HG03575 (cell line): ENCODE measurements around the gene ATF7IP.
"Not testable (repeated sequence)": the region's sequence is repeated elsewhere in the genome, so short reads cannot be mapped to it uniquely, and the experiment has no call there.

Experiments
- ATAC-seq: cut with Tn5 transposase; IDR thresholded peaks from one replicate; pipeline ENCODE4 v1.9.1; 2021; ENCODE audit not compliant: unreplicated experiment, insufficient number of reproducible peaks, low FRiP score; ENCODE audit errors: extremely low read depth

Gene ATF7IP, protein sequence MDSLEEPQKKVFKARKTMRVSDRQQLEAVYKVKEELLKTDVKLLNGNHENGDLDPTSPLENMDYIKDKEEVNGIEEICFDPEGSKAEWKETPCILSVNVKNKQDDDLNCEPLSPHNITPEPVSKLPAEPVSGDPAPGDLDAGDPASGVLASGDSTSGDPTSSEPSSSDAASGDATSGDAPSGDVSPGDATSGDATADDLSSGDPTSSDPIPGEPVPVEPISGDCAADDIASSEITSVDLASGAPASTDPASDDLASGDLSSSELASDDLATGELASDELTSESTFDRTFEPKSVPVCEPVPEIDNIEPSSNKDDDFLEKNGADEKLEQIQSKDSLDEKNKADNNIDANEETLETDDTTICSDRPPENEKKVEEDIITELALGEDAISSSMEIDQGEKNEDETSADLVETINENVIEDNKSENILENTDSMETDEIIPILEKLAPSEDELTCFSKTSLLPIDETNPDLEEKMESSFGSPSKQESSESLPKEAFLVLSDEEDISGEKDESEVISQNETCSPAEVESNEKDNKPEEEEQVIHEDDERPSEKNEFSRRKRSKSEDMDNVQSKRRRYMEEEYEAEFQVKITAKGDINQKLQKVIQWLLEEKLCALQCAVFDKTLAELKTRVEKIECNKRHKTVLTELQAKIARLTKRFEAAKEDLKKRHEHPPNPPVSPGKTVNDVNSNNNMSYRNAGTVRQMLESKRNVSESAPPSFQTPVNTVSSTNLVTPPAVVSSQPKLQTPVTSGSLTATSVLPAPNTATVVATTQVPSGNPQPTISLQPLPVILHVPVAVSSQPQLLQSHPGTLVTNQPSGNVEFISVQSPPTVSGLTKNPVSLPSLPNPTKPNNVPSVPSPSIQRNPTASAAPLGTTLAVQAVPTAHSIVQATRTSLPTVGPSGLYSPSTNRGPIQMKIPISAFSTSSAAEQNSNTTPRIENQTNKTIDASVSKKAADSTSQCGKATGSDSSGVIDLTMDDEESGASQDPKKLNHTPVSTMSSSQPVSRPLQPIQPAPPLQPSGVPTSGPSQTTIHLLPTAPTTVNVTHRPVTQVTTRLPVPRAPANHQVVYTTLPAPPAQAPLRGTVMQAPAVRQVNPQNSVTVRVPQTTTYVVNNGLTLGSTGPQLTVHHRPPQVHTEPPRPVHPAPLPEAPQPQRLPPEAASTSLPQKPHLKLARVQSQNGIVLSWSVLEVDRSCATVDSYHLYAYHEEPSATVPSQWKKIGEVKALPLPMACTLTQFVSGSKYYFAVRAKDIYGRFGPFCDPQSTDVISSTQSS

DNA sequence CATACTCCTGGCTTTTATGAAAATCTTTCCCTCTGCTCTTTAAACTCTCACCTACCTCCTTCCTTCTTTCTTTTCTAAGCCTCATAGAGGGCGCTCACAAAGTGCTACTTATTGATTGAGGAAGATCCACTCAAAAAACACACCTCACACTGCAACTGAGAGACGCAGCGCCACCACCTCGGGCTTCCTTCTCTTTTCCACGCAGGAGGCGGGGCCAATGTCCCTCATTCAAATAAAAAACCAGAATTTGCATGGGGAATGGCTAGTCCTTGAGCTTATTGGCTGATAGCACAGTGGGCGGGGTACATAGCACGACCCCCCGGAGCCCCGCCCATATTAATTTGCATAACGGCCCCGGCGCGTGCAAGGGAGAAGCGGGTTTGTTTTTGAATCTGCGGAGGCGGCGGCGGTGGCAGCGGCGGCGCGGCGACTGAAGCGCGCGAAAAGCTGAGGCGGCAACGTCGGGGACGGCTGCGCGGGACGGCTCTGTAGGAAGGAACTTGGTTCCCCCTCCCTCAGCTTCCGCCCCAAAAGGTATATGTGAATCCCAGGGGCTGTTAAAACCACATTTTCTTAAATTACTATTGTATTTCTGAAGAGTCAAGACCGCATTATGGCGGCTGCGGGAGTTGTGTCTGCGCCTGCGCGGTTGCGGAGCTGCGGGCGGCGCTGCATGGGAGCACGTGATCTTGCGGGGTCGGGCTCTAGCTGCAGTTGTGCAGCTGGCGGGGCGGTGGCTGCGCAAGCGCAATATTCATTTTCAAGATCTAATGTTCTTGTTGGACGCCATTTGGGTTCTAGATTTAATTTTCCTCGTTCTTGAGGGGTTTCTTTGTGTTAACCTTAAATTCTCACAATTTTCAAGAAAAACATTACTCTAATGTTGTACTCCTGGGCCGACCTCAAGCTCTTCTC lies at the start of gene ATF7IP:
Gene ATF7IP, plus strand, starts transcription at position 389 of the 915 bp plus-strand sequence. CDS start 58,234 bp downstream, outside the sequence.
- ATAC-seq, result no peak

GRCh38 chr12:14317362-14318146 lies 47.9 kb upstream of the ATF7IP start:
- no peak for ATAC-seq

- not testable (repeated sequence) for ATAC-seq
Observed at GRCh38 chr12:14319704-14320427, 45.6 kb upstream of the ATF7IP start.

DNA sequence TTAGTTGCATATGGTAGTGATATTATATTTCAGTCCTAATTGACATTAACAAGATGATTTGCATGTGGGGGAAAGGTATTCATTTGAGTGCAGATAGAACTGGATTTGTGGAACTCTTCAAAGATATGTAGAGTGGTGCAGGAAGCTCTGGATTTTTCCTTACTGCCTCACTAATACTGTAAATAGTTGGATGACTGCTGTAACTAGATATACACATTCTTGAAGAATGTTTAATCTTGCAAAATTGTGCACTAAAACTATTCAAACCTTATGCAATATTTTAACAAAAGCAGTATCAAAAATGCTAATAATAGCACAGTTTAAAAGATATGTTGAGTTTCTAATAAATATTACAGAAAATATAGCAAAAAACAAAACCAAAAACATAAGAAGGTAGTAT lies 43.1 kb upstream of the ATF7IP start:
- ATAC-seq, result no peak

DNA sequence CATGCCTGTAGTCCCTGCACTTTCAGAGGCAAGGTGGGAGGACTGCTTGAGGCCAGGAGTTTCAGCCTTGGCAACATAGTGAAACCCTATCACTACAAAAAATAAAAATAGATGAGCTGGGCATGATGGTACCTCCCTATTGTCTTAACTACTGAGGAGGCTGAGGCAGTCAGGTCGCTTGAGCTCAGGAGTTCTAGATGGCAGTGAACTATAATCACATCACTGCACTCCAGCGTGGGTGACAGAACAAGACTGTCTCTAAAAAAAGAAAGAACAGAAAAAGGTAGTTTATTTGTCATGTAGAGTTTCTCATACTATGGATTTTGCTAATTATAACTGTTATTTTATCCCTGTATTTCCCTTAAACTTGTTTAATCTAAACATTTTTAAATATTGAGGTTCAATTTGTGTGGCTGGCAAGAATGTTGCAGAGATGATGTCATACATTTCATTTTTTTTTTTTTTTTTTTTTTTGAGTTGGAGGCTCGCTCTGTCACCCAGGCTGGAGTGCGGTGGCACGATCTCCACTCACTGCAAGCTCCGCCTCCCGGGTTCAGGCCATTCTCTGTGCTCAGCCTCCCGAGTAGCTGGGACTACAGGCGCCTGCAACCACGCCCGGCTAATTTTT lies 39.7 kb upstream of the ATF7IP start:
- no peak for ATAC-seq

GRCh38 chr12:14326699-14327098 lies 38.8 kb upstream of the ATF7IP start:
- ATAC-seq, result no peak

DNA sequence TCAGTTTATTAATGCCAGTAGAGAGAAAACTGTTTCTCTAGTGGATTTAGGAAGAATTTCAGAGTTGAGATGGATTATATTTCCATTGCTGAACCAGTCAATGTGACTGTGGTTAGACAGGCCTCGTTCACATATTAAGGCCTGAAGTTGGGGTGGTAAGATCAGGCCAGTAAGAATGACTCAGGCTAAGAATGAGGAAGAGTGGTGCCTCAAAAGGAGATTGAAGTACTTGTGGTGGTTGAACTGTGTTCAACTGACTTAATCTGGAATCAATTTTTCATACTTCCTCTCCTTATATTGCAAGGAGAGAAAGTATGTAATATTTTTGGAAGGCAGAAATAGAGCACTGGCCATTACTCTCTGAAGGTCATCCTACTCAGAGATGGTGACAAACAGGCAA lies 37.8 kb upstream of the ATF7IP start:
- no peak for ATAC-seq

DNA sequence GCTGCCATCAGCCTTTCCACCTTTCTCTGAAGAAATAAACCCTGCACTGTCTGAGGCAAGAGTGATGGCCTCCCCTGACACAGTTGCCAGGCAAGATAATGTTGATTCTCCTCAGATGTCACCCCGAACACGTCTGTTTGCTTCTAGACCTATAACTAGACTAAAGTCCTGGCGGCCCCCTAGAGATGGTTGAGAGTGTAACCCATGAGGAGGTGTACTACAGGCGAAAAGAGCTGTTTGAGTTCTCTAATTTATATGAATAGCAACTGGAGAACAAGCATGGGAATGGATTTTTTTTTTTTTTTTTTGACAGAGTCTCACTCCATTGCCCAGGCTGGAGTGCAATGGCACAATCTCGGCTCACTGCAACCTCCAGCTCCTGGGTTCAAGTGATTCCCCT lies 33.0 kb upstream of the ATF7IP start:
- no peak for ATAC-seq

- no peak for ATAC-seq
Observed at GRCh38 chr12:14340371-14340770, 25.1 kb upstream of the ATF7IP start.

DNA sequence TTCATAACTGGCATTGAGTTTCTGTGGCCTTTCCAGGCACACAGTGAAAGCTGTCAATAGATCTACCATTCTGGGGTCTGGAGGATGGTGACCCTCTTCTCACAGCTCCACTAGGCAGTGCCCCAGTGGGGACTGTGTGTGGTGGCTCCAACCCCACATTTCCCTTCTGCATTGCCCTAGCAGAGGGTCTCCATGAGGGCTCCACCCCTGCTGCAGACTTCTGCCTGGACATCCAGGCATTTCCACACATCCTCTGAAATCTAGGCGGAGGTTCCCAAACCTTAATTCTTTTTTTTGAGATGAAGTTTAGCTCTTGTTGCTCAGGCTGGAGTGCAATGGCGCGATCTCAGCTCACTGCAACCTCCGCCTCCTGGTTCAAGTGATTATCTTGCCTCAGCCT lies 14.0 kb upstream of the ATF7IP start:
- ATAC-seq, result not testable (repeated sequence)

DNA sequence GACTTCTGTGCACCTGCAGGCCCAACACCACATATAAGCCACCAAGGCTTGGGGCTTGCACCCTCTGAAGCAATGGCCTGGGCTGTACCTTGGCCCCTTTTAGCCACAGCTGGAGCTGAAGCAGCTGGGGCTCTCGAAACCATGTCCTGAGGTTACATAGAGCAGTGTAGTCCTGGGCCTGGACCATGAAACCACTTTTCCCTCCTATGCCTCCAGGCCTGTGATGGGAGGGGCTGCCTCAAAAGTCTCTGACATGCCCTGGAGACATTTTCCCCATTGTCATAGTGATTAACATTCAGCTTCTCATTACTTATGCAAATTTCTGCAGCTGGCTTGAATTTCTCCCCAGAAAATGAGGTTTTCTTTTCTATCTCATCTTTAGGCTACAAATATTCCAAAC lies 13.4 kb upstream of the ATF7IP start:
- not testable (repeated sequence) for ATAC-seq

- not testable (repeated sequence) for ATAC-seq
Observed at GRCh38 chr12:14354665-14355064, 10.8 kb upstream of the ATF7IP start.

DNA sequence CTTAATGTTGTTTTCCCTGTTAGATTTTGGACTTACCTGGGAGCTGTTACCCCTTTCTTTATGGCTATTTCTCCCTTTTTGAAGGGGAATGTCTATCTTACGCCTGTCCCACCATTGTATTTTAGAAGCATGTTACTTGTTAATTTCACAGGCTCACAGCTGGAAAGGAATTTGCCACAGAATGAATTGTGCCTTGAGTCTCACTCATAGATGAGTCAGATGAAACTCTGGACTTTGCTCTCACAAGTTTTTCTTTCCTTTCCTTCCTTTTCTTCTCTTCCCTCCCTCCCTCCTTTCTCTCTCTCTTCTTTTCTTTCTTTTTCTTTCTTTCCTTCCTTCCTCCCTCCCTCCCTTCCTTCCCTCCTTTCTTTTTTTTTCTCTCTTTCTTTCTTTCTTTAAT lies 9.3 kb upstream of the ATF7IP start:
- ATAC-seq, result no peak

DNA sequence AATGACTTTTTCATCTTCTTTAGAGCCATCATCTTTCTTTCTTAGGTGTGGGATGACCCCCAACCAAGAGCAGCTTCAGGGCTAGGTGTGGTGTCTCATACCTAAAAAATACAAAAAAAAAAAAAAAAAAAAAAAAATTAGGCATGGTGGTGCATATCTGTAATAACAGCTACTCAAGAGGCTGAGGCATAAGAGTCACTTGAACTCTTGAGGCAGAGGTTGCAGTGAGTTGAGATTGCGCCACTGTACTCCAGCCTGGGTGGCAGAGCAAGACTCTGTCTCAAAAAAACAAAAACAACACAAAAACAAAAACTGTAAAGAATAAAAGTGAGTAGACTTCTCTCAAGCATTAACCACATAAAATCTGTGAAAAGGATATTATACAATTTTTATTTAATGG lies 8.0 kb upstream of the ATF7IP start:
- ATAC-seq, result no peak

GRCh38 chr12:14362352-14362751 lies 3.1 kb upstream of the ATF7IP start:
- ATAC-seq, result no peak

- ATAC-seq, result no peak
Observed at GRCh38 chr12:14364583-14365271, 755 bp upstream of the ATF7IP start.
